ENCODE measurements around the gene SPATA32. TPM values are rescaled to one million over a fixed set of nuclear protein-coding genes. Genes with fewer than 3 reads are reported as not detected.

The SPATA32 gene
- total RNA-seq, 1 donor from 2014 or later: not detected

GRCh38 chr17:45298546-45299285 is 36.8 kb upstream of the SPATA32 start:
- Mint-ChIP-seq H3K27ac (ENCODE audit: unreplicated experiment) (peak overlapping the region; percentile 85), H3K9me3 (ENCODE audit: low read depth) (no peaks in the 10 kb centered on the region), H3K4me1 (ENCODE audit: low read depth) (peaks cover 65% of the 10 kb centered on the region), H3K36me3 (ENCODE audit: low read depth) (no peaks in the 10 kb centered on the region), H3K27me3 (ENCODE audit: low read depth) (no peaks in the 10 kb centered on the region), H3K4me3 (ENCODE audit: unreplicated experiment) (no peak overlapping the region)
- no peak for TF ChIP-seq CTCF (IDR thresholded peaks at IDR 0.05)
- DNase-seq (ENCODE audit: low spot score): no peak

- no peak overlapping the region for H3K27ac Mint-ChIP-seq (ENCODE audit: unreplicated experiment)
- H3K9me3 Mint-ChIP-seq (ENCODE audit: low read depth): no peaks in the 10 kb centered on the region
- TF ChIP-seq CTCF (IDR thresholded peaks at IDR 0.05): no peak
- no peaks in the 10 kb centered on the region for H3K36me3 Mint-ChIP-seq (ENCODE audit: low read depth)
- H3K27me3 Mint-ChIP-seq (ENCODE audit: low read depth): no peaks in the 10 kb centered on the region
- peaks cover 75% of the 10 kb centered on the region for H3K4me1 Mint-ChIP-seq (ENCODE audit: low read depth)
- DNase-seq (ENCODE audit: low spot score): no peak
- H3K4me3 Mint-ChIP-seq (ENCODE audit: unreplicated experiment): no peak overlapping the region
These were observed 34.9 kb upstream of the SPATA32 start for GRCh38 chr17:45296833-45297124.

- Mint-ChIP-seq H3K27me3 (ENCODE audit: low read depth) (no peaks in the 10 kb centered on the region), H3K4me3 (ENCODE audit: unreplicated experiment) (no peak overlapping the region), H3K36me3 (ENCODE audit: low read depth) (no peaks in the 10 kb centered on the region), H3K27ac (ENCODE audit: unreplicated experiment) (no peak overlapping the region), H3K9me3 (ENCODE audit: low read depth) (no peaks in the 10 kb centered on the region), H3K4me1 (ENCODE audit: low read depth) (peaks cover 81% of the 10 kb centered on the region)
- TF ChIP-seq CTCF (IDR thresholded peaks at IDR 0.05): no peak
- DNase-seq (ENCODE audit: low spot score): no peak
These were observed 34.3 kb upstream of the SPATA32 start for GRCh38 chr17:45296003-45296832.

- Mint-ChIP-seq H3K4me3 (ENCODE audit: unreplicated experiment) (no peak overlapping the region), H3K27ac (ENCODE audit: unreplicated experiment) (peak overlapping the region; percentile 86), H3K9me3 (ENCODE audit: low read depth) (no peaks in the 10 kb centered on the region), H3K4me1 (ENCODE audit: low read depth) (peaks cover 76% of the 10 kb centered on the region), H3K36me3 (ENCODE audit: low read depth) (peaks cover 2% of the 10 kb centered on the region), H3K27me3 (ENCODE audit: low read depth) (no peaks in the 10 kb centered on the region)
- DNase-seq (ENCODE audit: low spot score): no peak
- TF ChIP-seq CTCF (IDR thresholded peaks at IDR 0.05): no peak
These were observed 32.6 kb upstream of the SPATA32 start for GRCh38 chr17:45294506-45294905.

DNA sequence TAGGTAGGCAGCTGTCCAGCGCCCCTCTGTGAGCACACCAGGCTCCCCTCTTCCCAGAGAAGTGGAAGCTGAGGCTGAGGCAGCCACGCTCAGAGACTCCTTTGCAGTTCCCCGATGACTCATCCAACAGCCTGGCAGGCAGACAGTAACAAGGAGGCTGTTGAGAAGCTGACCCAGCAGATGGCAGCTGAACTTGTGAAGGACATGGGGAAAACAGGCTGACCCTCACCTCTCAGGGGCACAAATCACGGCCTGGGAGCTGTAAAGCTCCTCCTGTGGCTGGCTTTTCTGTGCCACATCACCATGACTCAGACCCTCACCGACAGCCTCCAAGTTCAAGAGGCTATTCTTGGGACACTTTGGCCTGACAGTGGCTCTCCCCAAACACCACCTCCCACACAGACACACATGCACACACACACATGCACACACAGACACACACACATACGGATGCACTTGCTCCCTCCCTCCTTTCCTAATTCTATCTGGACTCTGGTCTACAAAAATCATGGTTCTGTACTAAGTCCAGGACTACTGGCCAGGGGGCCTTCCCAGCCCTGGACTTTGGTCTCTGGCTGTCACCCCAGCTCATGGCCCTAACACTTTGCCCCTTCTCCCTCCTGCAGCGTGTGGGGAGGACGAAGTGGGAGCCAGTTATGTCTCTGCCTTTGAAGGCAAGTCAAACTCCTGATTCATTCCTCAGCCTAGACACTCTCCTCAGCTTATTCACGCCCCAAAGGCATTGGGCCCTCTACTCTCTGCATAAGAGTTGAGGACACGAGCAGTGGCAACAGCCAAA is 31.7 kb upstream of the SPATA32 start:
- Mint-ChIP-seq H3K27ac (ENCODE audit: unreplicated experiment) (peak overlapping the region; percentile 86), H3K27me3 (ENCODE audit: low read depth) (no peaks in the 10 kb centered on the region), H3K4me1 (ENCODE audit: low read depth) (peaks cover 69% of the 10 kb centered on the region)

More for the DNA sequence above, 31.7 kb upstream of the SPATA32 start:
- peak; percentile 64 for TF ChIP-seq CTCF (IDR thresholded peaks at IDR 0.05)
- Mint-ChIP-seq H3K9me3 (ENCODE audit: low read depth) (no peaks in the 10 kb centered on the region), H3K4me3 (ENCODE audit: unreplicated experiment) (peak overlapping the region; percentile 0), H3K36me3 (ENCODE audit: low read depth) (peaks cover 2% of the 10 kb centered on the region)
- DNase-seq (ENCODE audit: low spot score): no peak

Data from chondrocyte (in vitro differentiated cells).